Inferior parietal cortex (tissue), 1 donor: ENCODE results near the gene STK39.
"Not testable (repeated sequence)": the region's sequence is repeated elsewhere in the genome, so short reads cannot be mapped to it uniquely, and the experiment has no call there.

Experiments
- DNase-seq: peaks from one replicate; pipeline ENCODE4 v3.0.0-alpha.2; 2016; ENCODE audit errors: extremely low spot score

STK39 gene

GRCh38 chr2:168247341-168248261 lies at the start of gene STK39:
Gene STK39, minus strand, starts transcription at chr2:168247595. Its CDS starts 160 bp downstream, at chr2:168247435.
- peak; percentile 57 for DNase-seq

- DNase-seq = no peak
These were observed 47.7 kb upstream of the STK39 start for GRCh38 chr2:168295051-168295450.

- no peak for DNase-seq
These were observed 47.0 kb upstream of the STK39 start for GRCh38 chr2:168294409-168294808.

GRCh38 chr2:168293766-168294165 lies 46.4 kb upstream of the STK39 start:
- DNase-seq = no peak

- DNase-seq = no peak
These were observed 43.0 kb upstream of the STK39 start for GRCh38 chr2:168290391-168290790.

GRCh38 chr2:168289880-168290279 lies 42.5 kb upstream of the STK39 start:
- no peak for DNase-seq

- DNase-seq = no peak
These were observed 39.1 kb upstream of the STK39 start for GRCh38 chr2:168286535-168286934.

- DNase-seq = no peak
These were observed 31.1 kb upstream of the STK39 start for GRCh38 chr2:168278424-168278888.

GRCh38 chr2:168277276-168277675 lies 29.9 kb upstream of the STK39 start:
- no peak for DNase-seq

GRCh38 chr2:168272225-168272624 lies 24.8 kb upstream of the STK39 start:
- no peak for DNase-seq

- DNase-seq = not testable (repeated sequence)
These were observed 15.5 kb upstream of the STK39 start for GRCh38 chr2:168262926-168263325.

GRCh38 chr2:168256448-168256847 lies 9.1 kb upstream of the STK39 start:
- no peak for DNase-seq

- DNase-seq = no peak
These were observed 8.5 kb upstream of the STK39 start for GRCh38 chr2:168255866-168256265.

GRCh38 chr2:168255103-168255502 lies 7.7 kb upstream of the STK39 start:
- no peak for DNase-seq

- DNase-seq = no peak
These were observed 7.0 kb upstream of the STK39 start for GRCh38 chr2:168254158-168254935.

GRCh38 chr2:168253379-168253778 lies 6.0 kb upstream of the STK39 start:
- DNase-seq = no peak

- no peak for DNase-seq
These were observed 5.6 kb upstream of the STK39 start for GRCh38 chr2:168252976-168253375.

- peak; percentile 72 for DNase-seq
These were observed 683 bp downstream of the STK39 start for GRCh38 chr2:168246483-168247340.

GRCh38 chr2:168246072-168246482 lies 1.3 kb downstream of the STK39 start:
- DNase-seq = no peak

GRCh38 chr2:168245074-168245825 lies 2.1 kb downstream of the STK39 start:
- DNase-seq = no peak

GRCh38 chr2:168244318-168244717 lies 3.1 kb downstream of the STK39 start:
- DNase-seq = no peak
